ENCODE measurements around the gene ASIC4.

The ASIC4 gene

GRCh38 chr2:219480004-219480403 lies 34.3 kb upstream of the ASIC4 start:
- CTCF ChIA-PET, result no interaction called here
- TF ChIP-seq, protein P1, sequence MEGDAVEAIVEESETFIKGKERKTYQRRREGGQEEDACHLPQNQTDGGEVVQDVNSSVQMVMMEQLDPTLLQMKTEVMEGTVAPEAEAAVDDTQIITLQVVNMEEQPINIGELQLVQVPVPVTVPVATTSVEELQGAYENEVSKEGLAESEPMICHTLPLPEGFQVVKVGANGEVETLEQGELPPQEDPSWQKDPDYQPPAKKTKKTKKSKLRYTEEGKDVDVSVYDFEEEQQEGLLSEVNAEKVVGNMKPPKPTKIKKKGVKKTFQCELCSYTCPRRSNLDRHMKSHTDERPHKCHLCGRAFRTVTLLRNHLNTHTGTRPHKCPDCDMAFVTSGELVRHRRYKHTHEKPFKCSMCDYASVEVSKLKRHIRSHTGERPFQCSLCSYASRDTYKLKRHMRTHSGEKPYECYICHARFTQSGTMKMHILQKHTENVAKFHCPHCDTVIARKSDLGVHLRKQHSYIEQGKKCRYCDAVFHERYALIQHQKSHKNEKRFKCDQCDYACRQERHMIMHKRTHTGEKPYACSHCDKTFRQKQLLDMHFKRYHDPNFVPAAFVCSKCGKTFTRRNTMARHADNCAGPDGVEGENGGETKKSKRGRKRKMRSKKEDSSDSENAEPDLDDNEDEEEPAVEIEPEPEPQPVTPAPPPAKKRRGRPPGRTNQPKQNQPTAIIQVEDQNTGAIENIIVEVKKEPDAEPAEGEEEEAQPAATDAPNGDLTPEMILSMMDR (IDR thresholded peaks at IDR 0.05; ENCODE audit: control extremely low read depth, extremely low read depth, low read depth, missing control alignments), result no peak
- no peak for DNase-seq (ENCODE audit: extremely low spot score)
- POLR2A ChIA-PET, result no interaction called here

- ChIA-PET POLR2A (no interaction called here), CTCF (interaction anchor here (0.8 to 2.5 kb wide), 12 partner anchors 9 to 187 kb away, joined by 3 to 20 read pairs (median 5); partner anchors contain the start of gene GMPPA)
- TF ChIP-seq, protein P1 (IDR thresholded peaks at IDR 0.05; ENCODE audit: control extremely low read depth, extremely low read depth, low read depth, missing control alignments), result no peak
- DNase-seq (ENCODE audit: extremely low spot score), result no peak
Observed at GRCh38 chr2:219482674-219483405, 31.4 kb upstream of the ASIC4 start.

GRCh38 chr2:219483451-219484342 lies 30.6 kb upstream of the ASIC4 start:
- no peak for DNase-seq (ENCODE audit: extremely low spot score)
- ChIA-PET CTCF (interaction anchor here (0.8 to 18.5 kb wide), 9 partner anchors 8 to 188 kb away, joined by 3 to 325 read pairs (median 5); a partner anchor contains a TSS), POLR2A (no interaction called here)
- TF ChIP-seq, protein P1 (IDR thresholded peaks at IDR 0.05; ENCODE audit: control extremely low read depth, extremely low read depth, low read depth, missing control alignments), result no peak

DNA sequence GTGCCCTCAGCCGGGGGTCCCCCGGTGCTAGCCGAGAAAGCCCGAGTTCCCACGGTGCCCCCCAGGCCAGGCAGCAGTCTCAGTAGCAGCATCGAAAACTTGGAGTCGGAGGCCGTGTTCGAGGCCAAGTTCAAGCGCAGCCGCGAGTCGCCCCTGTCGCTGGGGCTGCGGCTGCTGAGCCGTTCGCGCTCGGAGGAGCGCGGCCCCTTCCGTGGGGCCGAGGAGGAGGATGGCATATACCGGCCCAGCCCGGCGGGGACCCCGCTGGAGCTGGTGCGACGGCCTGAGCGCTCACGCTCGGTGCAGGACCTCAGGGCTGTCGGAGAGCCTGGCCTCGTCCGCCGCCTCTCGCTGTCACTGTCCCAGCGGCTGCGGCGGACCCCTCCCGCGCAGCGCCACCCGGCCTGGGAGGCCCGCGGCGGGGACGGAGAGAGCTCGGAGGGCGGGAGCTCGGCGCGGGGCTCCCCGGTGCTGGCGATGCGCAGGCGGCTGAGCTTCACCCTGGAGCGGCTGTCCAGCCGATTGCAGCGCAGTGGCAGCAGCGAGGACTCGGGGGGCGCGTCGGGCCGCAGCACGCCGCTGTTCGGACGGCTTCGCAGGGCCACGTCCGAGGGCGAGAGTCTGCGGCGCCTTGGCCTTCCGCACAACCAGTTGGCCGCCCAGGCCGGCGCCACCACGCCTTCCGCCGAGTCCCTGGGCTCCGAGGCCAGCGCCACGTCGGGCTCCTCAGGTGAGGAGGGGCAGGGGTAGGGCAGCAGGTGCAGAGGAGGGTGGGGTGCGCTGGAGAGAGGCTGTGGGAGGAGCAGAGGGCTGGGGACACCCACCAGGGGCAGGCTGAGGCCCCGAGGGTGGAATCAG lies 29.7 kb upstream of the ASIC4 start:
- TF ChIP-seq, protein P1 (IDR thresholded peaks at IDR 0.05; ENCODE audit: control extremely low read depth, extremely low read depth, low read depth, missing control alignments), result no peak
- no peak for DNase-seq (ENCODE audit: extremely low spot score)
- ChIA-PET CTCF (interaction anchor here (3.3 to 18.5 kb wide), 2 partner anchors 11 to 43 kb away, joined by 23 to 325 read pairs; a partner anchor contains a TSS), POLR2A (no interaction called here)

GRCh38 chr2:219485201-219485580 lies 29.1 kb upstream of the ASIC4 start:
- CTCF ChIA-PET, result interaction anchor here (1.3 to 18.5 kb wide), 5 partner anchors 9 to 45 kb away, joined by 3 to 325 read pairs (median 8); a partner anchor contains a TSS
- DNase-seq (ENCODE audit: extremely low spot score), result no peak

More at GRCh38 chr2:219485201-219485580, 29.1 kb upstream of the ASIC4 start:
- POLR2A ChIA-PET, result no interaction called here
- TF ChIP-seq, protein P1 (IDR thresholded peaks at IDR 0.05; ENCODE audit: control extremely low read depth, extremely low read depth, low read depth, missing control alignments), result no peak
